KMS-11 (cell line): ENCODE data around the gene HSPA12A.

Source experiments
- H2AFZ ChIP-seq: fragments of 200-600 bp; sonication (generic); 2 replicates; pipeline ENCODE4 v1.6.1; 2016; ENCODE audit warnings: antibody characterized with exemption, mixed run types, low read depth
- H3K27ac ChIP-seq: fragments of 200-600 bp; sonication (generic); 2 replicates; pipeline ENCODE4 v1.6.1; 2016; ENCODE audit warnings: mild to moderate bottlenecking, mixed run types
- H3K27me3 ChIP-seq: fragments of 200-600 bp; sonication (generic); 2 replicates; pipeline ENCODE4 v1.6.1; 2017; ENCODE audit warnings: mild to moderate bottlenecking, low read depth, mixed run types, moderate library complexity; ENCODE audit not compliant: insufficient read depth
- H3K36me3 ChIP-seq: fragments of 200-600 bp; sonication (generic); 2 replicates; pipeline ENCODE4 v1.6.1; 2017; ENCODE audit warnings: mild to moderate bottlenecking, mixed run types; ENCODE audit not compliant: insufficient read depth
- H3K4me1 ChIP-seq: fragments of 200-600 bp; sonication (generic); 2 replicates; pipeline ENCODE4 v1.6.1; 2016; ENCODE audit warnings: mild to moderate bottlenecking, low read depth, mixed run types; ENCODE audit not compliant: poor library complexity, severe bottlenecking
- H3K4me2 ChIP-seq: fragments of 200-600 bp; sonication (generic); 2 replicates; pipeline ENCODE4 v1.7.0; 2016; ENCODE audit warnings: mild to moderate bottlenecking, mixed run types
- H3K4me3 ChIP-seq: fragments of 200-600 bp; sonication (generic); IDR thresholded peaks from 2 replicates; pipeline ENCODE4 v1.6.1; 2017; ENCODE audit warnings: low read depth, low read length, mixed read lengths; ENCODE audit not compliant: insufficient read depth
- H3K79me2 ChIP-seq: fragments of 200-600 bp; sonication (generic); 2 replicates; pipeline ENCODE4 v1.6.1; 2016; ENCODE audit warnings: low read depth, mixed run types; ENCODE audit not compliant: insufficient read depth
- H3K9ac ChIP-seq: fragments of 200-600 bp; sonication (generic); 2 replicates; pipeline ENCODE4 v1.6.1; 2016; ENCODE audit warnings: mild to moderate bottlenecking, mixed run types
- H4K20me1 ChIP-seq: fragments of 200-600 bp; sonication (generic); 2 replicates; pipeline ENCODE4 v1.6.1; 2016; ENCODE audit warnings: mild to moderate bottlenecking, mixed run types; ENCODE audit not compliant: insufficient read depth
- CTCF ChIP-seq: fragments of 200-600 bp; sonication (generic); conservative IDR thresholded peaks from 2 replicates; pipeline ENCODE4 v1.6.1; 2017; ENCODE audit warnings: low read depth, mild to moderate bottlenecking, antibody characterized with exemption, low read length, moderate library complexity, mixed read lengths

HSPA12A gene

GRCh38 chr10:116655568-116655967 is 86.8 kb downstream of the HSPA12A start:
- Histone ChIP-seq H3K79me2 (no peaks in the 10 kb centered on the region), H4K20me1 (no peaks in the 10 kb centered on the region), H3K27ac (no peak overlapping the region), H3K4me1 (no peaks in the 10 kb centered on the region), H3K36me3 (no peaks in the 10 kb centered on the region), H3K27me3 (no peaks in the 10 kb centered on the region), H2AFZ (no peak overlapping the region), H3K9ac (no peak overlapping the region), H3K4me2 (no peak overlapping the region), H3K4me3 (no peak overlapping the region)
- no peak for TF ChIP-seq CTCF

- Histone ChIP-seq H3K79me2 (no peaks in the 10 kb centered on the region), H3K27me3 (no peaks in the 10 kb centered on the region), H3K4me2 (no peak overlapping the region), H3K4me1 (no peaks in the 10 kb centered on the region), H3K36me3 (no peaks in the 10 kb centered on the region), H4K20me1 (no peaks in the 10 kb centered on the region), H3K27ac (no peak overlapping the region), H3K4me3 (no peak overlapping the region), H2AFZ (no peak overlapping the region), H3K9ac (no peak overlapping the region)
- 0 out of 2 replicates have a peak, but pooled peaks have one; percentile 14 for TF ChIP-seq CTCF
These were observed 87.5 kb downstream of the HSPA12A start for GRCh38 chr10:116654816-116655215.

- no peaks in the 10 kb centered on the region for H3K79me2 ChIP-seq
- no peak for TF ChIP-seq CTCF
These were observed 88.5 kb downstream of the HSPA12A start for GRCh38 chr10:116653885-116654284.

GRCh38 chr10:116648903-116649302 is 93.5 kb downstream of the HSPA12A start:
- no peak overlapping the region for H3K4me2 ChIP-seq
- H3K4me1 ChIP-seq = no peaks in the 10 kb centered on the region
- TF ChIP-seq CTCF = no peak
- H2AFZ ChIP-seq = no peak overlapping the region
- no peak overlapping the region for H3K27ac ChIP-seq
- no peaks in the 10 kb centered on the region for H3K27me3 ChIP-seq
- H3K9ac ChIP-seq = no peak overlapping the region
- no peaks in the 10 kb centered on the region for H3K36me3 ChIP-seq
- no peaks in the 10 kb centered on the region for H4K20me1 ChIP-seq
- H3K79me2 ChIP-seq = no peaks in the 10 kb centered on the region
- no peak overlapping the region for H3K4me3 ChIP-seq

More at GRCh38 chr10:116653885-116654284, 88.5 kb downstream of the HSPA12A start:
- H3K9ac ChIP-seq = no peak overlapping the region
- H3K4me2 ChIP-seq = no peak overlapping the region
- no peak overlapping the region for H2AFZ ChIP-seq
- H3K27me3 ChIP-seq = no peaks in the 10 kb centered on the region
- no peak overlapping the region for H3K27ac ChIP-seq
- no peaks in the 10 kb centered on the region for H4K20me1 ChIP-seq
- H3K4me3 ChIP-seq = no peak overlapping the region
- no peaks in the 10 kb centered on the region for H3K36me3 ChIP-seq
- H3K4me1 ChIP-seq = no peaks in the 10 kb centered on the region
